ENCODE data around the gene LPIN2. TPM values are rescaled to one million over a fixed set of nuclear protein-coding genes. Genes with fewer than 3 reads are reported as not detected.

The LPIN2 gene
- total RNA-seq, 2 donors from 2014 or later: 23.6 to 59.0 TPM

- intact Hi-C loops (cut with DNase I): loop anchor here (10.0 kb wide), 1 partner anchor 51 kb away; no protein-coding TSS in a partner anchor
- Histone ChIP-seq H3K4me1 (peaks cover 13% of the 10 kb centered on the region), H3K27me3 (no peaks in the 10 kb centered on the region), H3K9ac (ENCODE audit: low read depth in 2 of 2, low read length in 2 of 2) (peak overlapping the region in 1 of 2 donors; percentile 6), H3K4me3 (no peak overlapping the region), H3K9me3 (no peaks in the 10 kb centered on the region), H3K27ac (peak overlapping the region; percentile 82), H3K36me3 (no peaks in the 10 kb centered on the region)
- no peak for DNase-seq
- TF ChIP-seq, protein P1, sequence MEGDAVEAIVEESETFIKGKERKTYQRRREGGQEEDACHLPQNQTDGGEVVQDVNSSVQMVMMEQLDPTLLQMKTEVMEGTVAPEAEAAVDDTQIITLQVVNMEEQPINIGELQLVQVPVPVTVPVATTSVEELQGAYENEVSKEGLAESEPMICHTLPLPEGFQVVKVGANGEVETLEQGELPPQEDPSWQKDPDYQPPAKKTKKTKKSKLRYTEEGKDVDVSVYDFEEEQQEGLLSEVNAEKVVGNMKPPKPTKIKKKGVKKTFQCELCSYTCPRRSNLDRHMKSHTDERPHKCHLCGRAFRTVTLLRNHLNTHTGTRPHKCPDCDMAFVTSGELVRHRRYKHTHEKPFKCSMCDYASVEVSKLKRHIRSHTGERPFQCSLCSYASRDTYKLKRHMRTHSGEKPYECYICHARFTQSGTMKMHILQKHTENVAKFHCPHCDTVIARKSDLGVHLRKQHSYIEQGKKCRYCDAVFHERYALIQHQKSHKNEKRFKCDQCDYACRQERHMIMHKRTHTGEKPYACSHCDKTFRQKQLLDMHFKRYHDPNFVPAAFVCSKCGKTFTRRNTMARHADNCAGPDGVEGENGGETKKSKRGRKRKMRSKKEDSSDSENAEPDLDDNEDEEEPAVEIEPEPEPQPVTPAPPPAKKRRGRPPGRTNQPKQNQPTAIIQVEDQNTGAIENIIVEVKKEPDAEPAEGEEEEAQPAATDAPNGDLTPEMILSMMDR (IDR thresholded peaks at IDR 0.05): peak; percentile 52
Measured at GRCh38 chr18:2985628-2986027, 27.3 kb downstream of the LPIN2 start.

GRCh38 chr18:2984703-2985261 is 28.2 kb downstream of the LPIN2 start:
- intact Hi-C loops (cut with DNase I): loop anchor here (10.0 kb wide), 1 partner anchor 50 kb away; no protein-coding TSS in a partner anchor
- Histone ChIP-seq H3K4me3 (no peak overlapping the region), H3K4me1 (peaks cover 13% of the 10 kb centered on the region), H3K36me3 (no peaks in the 10 kb centered on the region), H3K9ac (ENCODE audit: low read depth in 2 of 2, low read length in 2 of 2) (peak overlapping the region in 1 of 2 donors; percentile 66), H3K27ac (peak overlapping the region; percentile 82), H3K27me3 (no peaks in the 10 kb centered on the region), H3K9me3 (no peaks in the 10 kb centered on the region)
- DNase-seq: peak; percentile 85
- TF ChIP-seq, protein P1 (IDR thresholded peaks at IDR 0.05): no peak

DNA sequence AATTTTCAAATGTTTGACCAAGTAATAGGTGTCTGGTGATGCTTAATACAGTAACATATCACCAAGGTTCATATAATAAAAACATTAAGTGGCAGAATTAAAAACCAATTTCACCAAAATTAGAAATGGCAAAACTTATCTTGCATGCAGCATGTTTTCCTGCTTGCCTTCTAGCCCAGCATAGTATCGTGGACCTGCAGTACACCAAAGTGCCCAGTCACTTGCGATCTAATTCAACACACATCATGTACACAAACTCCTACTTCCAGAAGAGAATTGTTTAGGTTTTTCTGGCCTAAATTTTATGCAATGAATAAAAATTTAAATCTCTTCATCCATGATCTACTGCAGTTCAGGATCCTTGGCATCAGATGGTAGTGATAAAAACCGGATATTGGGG is 28.9 kb downstream of the LPIN2 start:
- no peaks in the 10 kb centered on the region for H3K27me3 ChIP-seq
- TF ChIP-seq, protein P1 (IDR thresholded peaks at IDR 0.05): no peak
- intact Hi-C loops (cut with DNase I): loop anchor here (10.0 kb wide), 1 partner anchor 49 kb away; no protein-coding TSS in a partner anchor
- peaks cover 13% of the 10 kb centered on the region for H3K4me1 ChIP-seq
- H3K27ac ChIP-seq: peak overlapping the region; percentile 82
- no peak overlapping the region for H3K4me3 ChIP-seq
- peak overlapping the region in 1 of 2 donors; percentile 66 for H3K9ac ChIP-seq (ENCODE audit: low read depth in 2 of 2, low read length in 2 of 2)
- H3K9me3 ChIP-seq: no peaks in the 10 kb centered on the region
- H3K36me3 ChIP-seq: no peaks in the 10 kb centered on the region
- no peak for DNase-seq

- no peaks in the 10 kb centered on the region for H3K36me3 ChIP-seq
- no peak overlapping the region for H3K4me3 ChIP-seq
- TF ChIP-seq, protein P1 (IDR thresholded peaks at IDR 0.05): no peak
- no peak for DNase-seq
- intact Hi-C loops (cut with DNase I): loop anchor here (10.0 kb wide), 1 partner anchor 48 kb away; no protein-coding TSS in a partner anchor
- H3K9ac ChIP-seq (ENCODE audit: low read depth in 2 of 2, low read length in 2 of 2): no peak overlapping the region
- H3K27me3 ChIP-seq: no peaks in the 10 kb centered on the region
- H3K4me1 ChIP-seq: peaks cover 13% of the 10 kb centered on the region
- H3K27ac ChIP-seq: peak overlapping the region; percentile 82
- no peaks in the 10 kb centered on the region for H3K9me3 ChIP-seq
Measured at GRCh38 chr18:2983296-2983695, 29.6 kb downstream of the LPIN2 start.

DNA sequence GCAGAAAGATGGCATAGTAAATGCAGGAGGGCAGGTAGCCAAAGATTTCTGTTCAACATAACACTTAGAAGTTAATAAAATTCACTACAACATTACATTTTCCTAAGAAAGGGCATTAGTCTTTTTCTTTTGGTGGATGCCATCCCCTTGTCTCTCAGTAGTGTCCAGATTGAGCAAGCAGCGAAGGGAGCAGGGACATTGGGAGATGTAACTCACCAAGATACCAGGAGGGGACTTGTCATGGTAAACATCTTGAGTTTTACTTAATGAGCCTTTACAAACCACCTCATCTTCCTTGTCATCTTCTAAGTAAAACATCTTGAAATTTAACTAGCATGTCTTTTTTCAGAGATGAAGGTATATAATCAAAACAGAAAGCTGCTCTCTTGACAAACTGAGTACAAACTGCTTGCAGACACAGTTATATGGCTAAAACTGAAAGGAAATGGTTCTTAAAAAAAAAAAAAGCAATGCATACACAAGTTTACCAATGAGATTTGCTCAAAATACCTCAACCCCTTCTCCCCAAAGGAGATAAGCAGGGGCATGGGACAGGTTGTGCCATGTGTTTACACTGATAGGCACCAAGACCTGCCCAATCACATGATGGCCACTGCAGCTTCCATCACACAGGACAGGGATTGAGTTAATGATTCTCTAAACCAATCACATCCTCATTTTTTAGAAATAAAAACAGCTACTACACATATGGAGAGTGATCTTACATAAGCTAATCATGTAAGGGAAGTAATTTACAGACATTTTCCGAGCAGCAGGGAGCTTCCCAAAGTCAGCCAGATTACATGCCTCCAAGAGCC is 30.3 kb downstream of the LPIN2 start:
- peaks cover 13% of the 10 kb centered on the region for H3K4me1 ChIP-seq
- intact Hi-C loops (cut with DNase I): loop anchor here (10.0 kb wide), 1 partner anchor 48 kb away; no protein-coding TSS in a partner anchor
- H3K4me3 ChIP-seq: no peak overlapping the region
- TF ChIP-seq, protein P1 (IDR thresholded peaks at IDR 0.05): no peak
- H3K27me3 ChIP-seq: no peaks in the 10 kb centered on the region
- H3K9ac ChIP-seq (ENCODE audit: low read depth in 2 of 2, low read length in 2 of 2): no peak overlapping the region
- H3K27ac ChIP-seq: peak overlapping the region; percentile 82
- no peaks in the 10 kb centered on the region for H3K9me3 ChIP-seq
- H3K36me3 ChIP-seq: no peaks in the 10 kb centered on the region
- DNase-seq: peak; percentile 52
